ENCODE measurements around the gene PEX16. TPM values are rescaled to one million over a fixed set of nuclear protein-coding genes. Genes with fewer than 3 reads are reported as not detected.
"Not testable (repeated sequence)": the region's sequence is repeated elsewhere in the genome, so short reads cannot be mapped to it uniquely, and the experiment has no call there.

PEX16 gene
- polyA plus RNA-seq, 4 donors, result 16.0 to 23.8 (median 16.3) TPM

GRCh38 chr11:45919806-45920530, 2.3 kb upstream of the PEX16 start:
- no peak for DNase-seq (ENCODE audit: low read depth in 4 of 4, low spot score in 3 of 4)

DNA sequence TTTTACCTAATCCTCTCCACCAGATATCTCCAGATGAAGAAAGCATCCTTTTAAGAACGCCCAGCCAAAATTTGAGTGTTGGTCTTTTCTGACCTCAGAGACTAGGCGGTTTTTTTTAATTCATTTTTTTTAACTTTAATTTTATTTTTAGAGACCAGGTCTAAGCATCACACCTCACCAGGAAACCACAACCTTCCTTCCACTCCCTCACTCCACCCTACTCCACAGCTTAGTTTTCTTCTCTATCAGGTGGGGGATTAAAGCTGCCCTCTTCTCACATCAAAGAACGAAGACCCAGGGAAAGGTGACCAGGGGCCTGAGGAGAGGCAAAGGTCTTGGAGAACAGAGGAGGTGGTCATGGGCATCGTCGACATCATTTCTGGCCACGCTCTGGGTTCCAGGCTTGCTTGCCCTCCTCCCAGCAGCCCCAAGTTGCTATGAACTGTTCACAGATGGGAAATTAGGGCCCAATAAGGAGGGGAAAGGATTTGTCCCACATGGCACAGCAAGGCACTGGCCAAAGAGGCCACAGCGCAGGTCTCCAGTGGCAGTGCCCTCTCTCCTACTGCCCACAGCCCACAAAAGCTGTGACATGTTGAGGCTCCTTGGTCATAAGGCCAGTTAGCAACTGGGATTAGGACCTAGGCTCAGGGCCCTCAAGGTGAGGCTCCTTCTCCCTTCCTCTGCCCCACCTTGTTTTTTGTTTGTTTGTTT, 1.4 kb upstream of the PEX16 start:
- no peak for DNase-seq (ENCODE audit: low read depth in 4 of 4, low spot score in 3 of 4)

- DNase-seq (ENCODE audit: low read depth in 4 of 4, low spot score in 3 of 4), result no peak
Measured at GRCh38 chr11:45918331-45918941, 759 bp upstream of the PEX16 start.

DNA sequence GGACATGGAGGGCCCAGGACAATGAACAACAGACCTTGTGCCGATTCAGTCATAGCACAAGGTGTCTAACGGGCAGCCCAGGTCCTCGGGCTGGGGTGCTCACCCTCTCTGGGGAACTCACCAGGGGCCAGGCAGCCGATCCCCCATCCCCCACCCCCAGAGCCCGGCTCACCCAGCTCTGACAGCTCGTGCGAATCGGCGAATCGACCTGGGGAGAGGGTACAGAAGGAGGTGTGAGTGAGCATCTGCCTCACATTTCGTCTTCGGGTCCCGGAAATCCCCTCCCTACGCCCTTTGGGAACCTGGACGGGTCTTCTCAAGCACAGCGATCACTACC, 423 bp downstream of the PEX16 start:
- no peak for DNase-seq (ENCODE audit: low read depth in 4 of 4, low spot score in 3 of 4)

- no peak for DNase-seq (ENCODE audit: low read depth in 4 of 4, low spot score in 3 of 4)
Measured at GRCh38 chr11:45915446-45915845, 2.2 kb downstream of the PEX16 start.

GRCh38 chr11:45913942-45914635, 3.6 kb downstream of the PEX16 start:
- DNase-seq (ENCODE audit: low read depth in 4 of 4, low spot score in 3 of 4), result no peak

GRCh38 chr11:45913514-45913913, 4.2 kb downstream of the PEX16 start:
- DNase-seq (ENCODE audit: low read depth in 4 of 4, low spot score in 3 of 4), result no peak

GRCh38 chr11:45910623-45911022, 7.1 kb downstream of the PEX16 start:
- DNase-seq (ENCODE audit: low read depth in 4 of 4, low spot score in 3 of 4), result no peak

- DNase-seq (ENCODE audit: low read depth in 4 of 4, low spot score in 3 of 4), result no peak
Measured at GRCh38 chr11:45909594-45910475, 7.8 kb downstream of the PEX16 start.

DNA sequence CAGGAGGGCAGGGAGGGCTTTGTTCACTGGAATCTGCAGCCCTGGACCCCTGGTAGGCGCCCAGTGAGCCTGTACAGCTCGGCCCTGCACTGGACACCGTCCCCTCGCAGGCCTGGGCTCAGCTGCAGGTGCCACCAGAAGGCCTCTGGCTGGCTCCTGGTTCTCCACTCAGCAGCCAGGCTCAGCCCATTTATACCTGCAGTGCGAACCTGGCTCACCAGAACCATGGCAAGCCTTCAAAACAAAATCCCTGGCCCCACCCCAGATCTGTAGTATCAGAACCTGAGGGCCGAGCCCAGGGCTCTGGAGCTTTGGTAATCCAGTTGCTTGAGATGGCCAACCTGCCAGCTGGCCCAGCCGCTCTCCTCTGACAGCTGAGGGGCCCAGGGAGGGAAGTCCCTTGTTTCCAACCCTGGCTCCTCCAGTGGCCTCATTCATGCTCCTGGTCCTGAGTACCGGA, 9.7 kb downstream of the PEX16 start:
- DNase-seq (ENCODE audit: low read depth in 4 of 4, low spot score in 3 of 4), result no peak

DNA sequence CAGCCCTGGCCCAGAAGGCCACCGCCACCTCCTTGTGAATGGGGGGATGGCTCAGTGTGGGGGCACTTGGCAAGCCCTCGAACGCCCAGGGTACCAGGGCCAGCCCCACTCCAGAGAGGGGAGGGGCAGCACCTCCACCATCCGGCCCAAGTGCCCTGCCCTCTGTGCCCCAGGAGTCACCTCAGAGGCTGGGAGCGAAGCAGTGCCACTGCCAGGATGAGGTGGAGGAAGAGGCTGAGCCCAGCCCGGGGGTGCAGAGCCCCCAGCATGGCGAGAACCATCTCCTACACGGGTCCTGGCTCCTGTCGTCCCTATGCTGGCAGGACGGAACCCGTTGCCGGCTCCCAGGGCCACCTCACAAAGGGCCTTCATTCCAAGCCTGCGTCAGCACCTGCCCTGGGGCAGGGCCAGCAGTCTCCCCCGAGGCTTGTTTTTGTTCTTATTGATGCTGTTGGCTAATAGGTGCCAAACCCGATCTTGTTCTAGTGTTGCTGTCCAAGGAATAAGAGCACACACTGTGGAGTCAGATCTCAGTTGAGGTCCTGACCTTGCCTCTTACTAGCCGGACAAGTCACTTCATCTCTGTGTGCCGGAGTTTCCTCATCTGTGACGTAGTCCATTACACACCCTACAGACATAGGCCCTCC, 10.6 kb downstream of the PEX16 start, which contains the start of gene FREY1:
TSS of gene FREY1 (minus strand) at position 307 of the 647 bp plus-strand sequence. CDS start at position 281, 26 bp downstream.
- DNase-seq (ENCODE audit: low read depth in 4 of 4, low spot score in 3 of 4), result no peak

DNA sequence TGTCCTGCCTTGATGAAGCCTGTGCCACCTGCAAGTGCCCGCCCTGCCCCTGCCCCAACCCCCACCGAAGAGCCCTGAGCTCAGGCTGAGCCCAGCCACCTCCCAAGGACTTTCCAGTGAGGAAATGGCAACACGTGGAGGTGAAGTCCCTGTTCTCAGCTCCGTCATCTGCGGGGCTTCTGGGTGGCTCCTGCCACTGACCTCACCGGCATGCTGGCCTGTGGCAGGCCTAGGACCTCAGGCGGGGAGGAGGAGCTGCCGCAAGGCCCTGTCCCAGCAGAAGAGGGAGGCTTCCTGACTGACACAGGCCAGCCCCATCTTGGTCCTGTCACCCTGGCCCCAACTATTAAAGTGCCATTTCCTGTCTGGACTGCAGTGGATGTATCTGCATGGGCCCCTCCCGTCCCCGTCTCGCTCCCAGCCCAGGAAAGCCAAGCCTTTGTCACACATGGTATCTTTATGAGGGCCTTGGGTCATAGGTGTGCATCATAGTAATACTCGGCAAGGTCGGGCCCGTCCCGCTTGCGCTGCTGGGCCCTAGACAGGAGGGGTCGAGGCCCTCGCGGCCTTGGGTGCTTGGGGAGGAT, 11.5 kb downstream of the PEX16 start:
- no peak for DNase-seq (ENCODE audit: low read depth in 4 of 4, low spot score in 3 of 4)

DNA sequence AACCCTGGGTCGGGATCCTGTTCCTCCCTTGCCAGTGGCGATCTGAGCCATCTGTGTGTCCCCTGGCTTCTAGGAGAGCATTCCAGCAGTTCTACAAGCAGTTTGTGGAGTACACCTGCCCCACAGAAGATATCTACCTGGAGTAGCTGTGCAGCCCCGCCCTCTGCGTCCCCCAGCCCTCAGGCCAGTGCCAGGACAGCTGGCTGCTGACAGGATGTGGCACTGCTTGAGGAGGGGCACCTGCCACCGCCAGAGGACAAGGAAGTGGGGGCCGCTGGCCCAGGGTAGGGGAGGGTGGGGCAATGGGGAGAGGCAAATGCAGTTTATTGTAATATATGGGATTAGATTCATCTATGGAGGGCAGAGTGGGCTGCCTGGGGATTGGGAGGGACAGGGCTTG, 12.1 kb downstream of the PEX16 start:
- not testable (repeated sequence) for DNase-seq (ENCODE audit: low read depth in 4 of 4, low spot score in 3 of 4)

- DNase-seq (ENCODE audit: low read depth in 4 of 4, low spot score in 3 of 4), result no peak
Measured at GRCh38 chr11:45905095-45905494, 12.6 kb downstream of the PEX16 start.

GRCh38 chr11:45904309-45904915, 13.3 kb downstream of the PEX16 start:
- no peak for DNase-seq (ENCODE audit: low read depth in 4 of 4, low spot score in 3 of 4)

GRCh38 chr11:45902452-45903380, 15.0 kb downstream of the PEX16 start:
- no peak for DNase-seq (ENCODE audit: low read depth in 4 of 4, low spot score in 3 of 4)

DNA sequence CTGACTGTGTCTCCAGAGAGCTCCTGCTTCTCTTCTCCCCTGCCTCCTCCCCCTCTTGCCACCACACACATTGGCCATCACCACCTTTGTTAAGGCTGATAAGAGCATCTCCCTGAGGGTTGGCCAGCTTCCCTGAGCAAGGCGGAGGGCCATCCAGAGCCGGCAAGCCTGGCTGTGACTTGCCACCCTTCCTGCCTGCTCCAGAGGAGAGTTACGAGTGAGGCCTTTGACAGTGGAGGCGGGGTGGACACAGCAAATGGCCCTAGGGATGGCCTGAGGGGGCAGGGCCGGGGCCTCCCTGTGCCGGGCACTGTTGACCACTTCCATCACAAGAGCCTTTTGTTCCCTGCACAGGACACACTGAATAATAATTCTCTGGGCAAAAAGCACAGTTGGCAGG, 16.1 kb downstream of the PEX16 start:
- no peak for DNase-seq (ENCODE audit: low read depth in 4 of 4, low spot score in 3 of 4)
